LNCaP clone FGC (cell line): Measurements from ENCODE around the gene HEG1.

Source experiments
- DNase-seq: peaks from one replicate; pipeline ENCODE4 v3.0.0-alpha.2; 2011; ENCODE audit warnings: low read depth
- H3K4me3 ChIP-seq: 2 replicates; pipeline ENCODE4 v1.5.1; 2011; ENCODE audit warnings: mild to moderate bottlenecking, low read depth, low read length, control low read depth
- CTCF ChIP-seq: IDR thresholded peaks from 2 replicates; pipeline ENCODE4 v1.5.1; 2012; ENCODE audit warnings: mild to moderate bottlenecking; ENCODE audit not compliant: control insufficient read depth, insufficient read depth; ENCODE audit errors: extremely low read depth

The HEG1 gene

GRCh38 chr3:124982855-124983254 is 72.9 kb downstream of the HEG1 start:
- H3K4me3 ChIP-seq = no peak overlapping the region
- TF ChIP-seq CTCF = no peak
- no peak for DNase-seq

GRCh38 chr3:124981472-124981871 is 74.3 kb downstream of the HEG1 start:
- H3K4me3 ChIP-seq = no peak overlapping the region
- no peak for TF ChIP-seq CTCF
- no peak for DNase-seq

GRCh38 chr3:124978627-124979026 is 77.2 kb downstream of the HEG1 start:
- DNase-seq = no peak
- no peak for TF ChIP-seq CTCF
- no peak overlapping the region for H3K4me3 ChIP-seq

- TF ChIP-seq CTCF = no peak
Measured at GRCh38 chr3:124976383-124976782, 79.4 kb downstream of the HEG1 start.

GRCh38 chr3:124974691-124975090 is 81.1 kb downstream of the HEG1 start:
- TF ChIP-seq CTCF = no peak
- no peak overlapping the region for H3K4me3 ChIP-seq

More at GRCh38 chr3:124976383-124976782, 79.4 kb downstream of the HEG1 start:
- DNase-seq = no peak
- H3K4me3 ChIP-seq = no peak overlapping the region

GRCh38 chr3:124973290-124973689 is 82.5 kb downstream of the HEG1 start:
- no peak for TF ChIP-seq CTCF
- no peak for DNase-seq
- no peak overlapping the region for H3K4me3 ChIP-seq

More at GRCh38 chr3:124974691-124975090, 81.1 kb downstream of the HEG1 start:
- no peak for DNase-seq

- no peak for TF ChIP-seq CTCF
- DNase-seq = peak; percentile 63
- H3K4me3 ChIP-seq = no peak overlapping the region
Measured at GRCh38 chr3:124972457-124972856, 83.3 kb downstream of the HEG1 start.
